Stimulated activated CD4-positive, alpha-beta T cell treated with anti-CD3 and anti-CD28 coated beads, Interleukin-12 subunit alpha, Interleukin-12 subunit beta, amount 100 ng/mL, for 4 hours (primary cell): ENCODE measurements around the gene FOXD4L6.
"Not testable (repeated sequence)": the region's sequence is repeated elsewhere in the genome, so short reads cannot be mapped to it uniquely, and the experiment has no call there.

Experiments
- DNase-seq: peaks from one replicate; pipeline ENCODE4 v3.0.0-alpha.2; 2020

Gene FOXD4L6

GRCh38 chr9:41098759-41099158, 29.7 kb downstream of the FOXD4L6 start:
- DNase-seq, result not testable (repeated sequence)

GRCh38 chr9:41095060-41095459, 33.4 kb downstream of the FOXD4L6 start:
- DNase-seq, result not testable (repeated sequence)

- not testable (repeated sequence) for DNase-seq
Observed at GRCh38 chr9:41094010-41094773, 34.3 kb downstream of the FOXD4L6 start.

GRCh38 chr9:41090922-41091321, 37.6 kb downstream of the FOXD4L6 start:
- DNase-seq, result not testable (repeated sequence)

- DNase-seq, result not testable (repeated sequence)
Observed at GRCh38 chr9:41090386-41090785, 38.1 kb downstream of the FOXD4L6 start.

- DNase-seq, result not testable (repeated sequence)
Observed at GRCh38 chr9:41088450-41089059, 39.9 kb downstream of the FOXD4L6 start.

- not testable (repeated sequence) for DNase-seq
Observed at GRCh38 chr9:41087929-41088328, 40.6 kb downstream of the FOXD4L6 start.

GRCh38 chr9:41087157-41087780, 41.2 kb downstream of the FOXD4L6 start:
- DNase-seq, result not testable (repeated sequence)

- not testable (repeated sequence) for DNase-seq
Observed at GRCh38 chr9:41086685-41087084, 41.8 kb downstream of the FOXD4L6 start.

GRCh38 chr9:41086215-41086614, 42.3 kb downstream of the FOXD4L6 start:
- DNase-seq, result not testable (repeated sequence)

- not testable (repeated sequence) for DNase-seq
Observed at GRCh38 chr9:41082358-41082757, 46.1 kb downstream of the FOXD4L6 start.

GRCh38 chr9:41079464-41079863, 49.0 kb downstream of the FOXD4L6 start:
- DNase-seq, result not testable (repeated sequence)

- not testable (repeated sequence) for DNase-seq
Observed at GRCh38 chr9:41077586-41077985, 50.9 kb downstream of the FOXD4L6 start.
